HG02938 (cell line): ENCODE data around the gene GCGR.

Source experiments
- ATAC-seq: cut with Tn5 transposase; IDR thresholded peaks from one replicate; pipeline ENCODE4 v1.9.1; 2021; ENCODE audit warnings: mild to moderate bottlenecking, moderate library complexity; ENCODE audit not compliant: unreplicated experiment

GCGR gene

DNA sequence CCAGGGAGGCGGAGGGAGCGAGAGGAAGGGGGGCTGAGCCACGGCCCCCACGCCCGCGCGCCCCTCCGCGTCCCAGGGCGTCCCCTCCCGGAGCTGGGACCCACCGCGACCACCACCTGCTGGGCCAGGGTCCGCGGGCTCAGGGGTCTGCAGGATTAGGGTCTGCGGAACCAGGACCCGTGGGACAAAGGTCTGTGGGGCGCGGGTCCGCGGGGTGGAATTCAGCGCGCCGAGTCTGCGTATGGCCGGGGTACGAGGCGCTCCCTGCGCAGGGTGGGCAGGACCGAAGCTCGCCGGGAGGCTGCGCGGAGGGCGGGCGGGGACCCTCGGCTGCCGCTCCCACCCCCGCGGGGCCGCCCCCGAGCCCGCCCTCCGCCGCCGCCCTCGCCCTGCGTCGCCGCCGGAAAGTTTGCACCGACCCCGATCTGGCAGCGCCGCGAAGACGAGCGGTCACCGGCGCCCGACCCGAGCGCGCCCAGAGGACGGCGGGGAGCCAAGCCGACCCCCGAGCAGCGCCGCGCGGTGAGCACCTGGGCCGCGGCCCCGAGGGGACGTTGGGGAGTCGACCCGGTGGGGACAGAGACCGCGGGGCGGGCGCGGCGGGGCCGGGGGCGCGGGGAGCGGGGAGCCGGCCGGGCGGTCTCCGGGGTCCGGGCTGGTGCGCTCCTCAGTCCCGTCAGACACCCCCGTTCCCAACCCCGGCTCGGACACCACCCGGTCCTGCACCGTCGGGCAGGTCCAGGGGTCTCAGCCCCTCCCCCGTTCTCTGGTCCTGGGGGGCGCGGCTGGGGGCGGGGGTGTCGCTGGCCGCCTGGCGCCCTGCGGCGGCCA is at the start of gene GCGR:
GCGR (plus strand) TSS at position 423 of the 831 bp plus-strand sequence. CDS start 4,869 bp downstream, outside the sequence.
- ATAC-seq, result no peak

GRCh38 chr17:81792675-81793615 is 11.0 kb upstream of the GCGR start:
- ATAC-seq, result no peak

- ATAC-seq, result no peak
These were observed 9.9 kb upstream of the GCGR start for GRCh38 chr17:81794074-81794476.

- ATAC-seq, result no peak
These were observed 9.4 kb upstream of the GCGR start for GRCh38 chr17:81794509-81794908.

- no peak for ATAC-seq
These were observed 2.6 kb upstream of the GCGR start for GRCh38 chr17:81801327-81801726.

- no peak for ATAC-seq
These were observed 1.7 kb upstream of the GCGR start for GRCh38 chr17:81802048-81802758.

DNA sequence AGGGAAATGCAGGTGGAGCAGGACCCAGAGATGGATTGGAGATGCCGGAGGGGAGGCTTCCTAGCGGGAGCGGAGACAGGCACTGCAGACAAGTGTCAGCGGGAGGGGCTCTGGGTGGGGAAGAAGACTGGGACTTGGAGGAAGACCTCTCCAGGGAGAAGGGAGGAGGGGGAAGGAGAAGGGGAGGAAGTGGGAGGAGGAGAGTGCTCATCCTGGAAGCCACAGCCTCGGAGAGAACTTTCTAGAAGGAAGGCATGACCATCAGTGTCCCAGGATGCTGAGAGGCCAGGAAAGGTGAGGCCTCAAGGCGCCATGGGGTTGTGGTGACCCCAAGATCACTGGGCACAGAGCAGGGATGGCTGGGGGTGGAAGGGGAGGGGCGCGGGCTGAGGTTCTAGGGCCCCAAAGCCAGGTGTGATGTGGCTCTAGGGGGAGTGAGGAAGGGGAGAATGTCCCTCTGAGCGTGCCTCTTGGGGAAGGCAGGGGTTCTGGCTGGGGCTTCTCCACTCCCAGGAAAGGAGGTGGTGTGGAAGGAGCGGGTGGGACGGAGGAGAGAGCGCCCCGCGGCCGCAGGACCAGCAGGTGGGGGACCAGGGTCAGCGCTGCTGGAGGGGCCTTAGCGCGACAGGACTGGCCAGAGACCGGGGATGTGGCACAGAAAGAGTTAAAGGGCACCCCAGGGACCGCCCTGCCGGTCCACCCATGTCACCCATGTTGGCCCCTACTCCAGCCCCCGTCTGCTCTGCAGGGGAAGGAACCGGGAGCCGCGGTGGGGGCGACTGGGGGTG is 900 bp upstream of the GCGR start:
- no peak for ATAC-seq

DNA sequence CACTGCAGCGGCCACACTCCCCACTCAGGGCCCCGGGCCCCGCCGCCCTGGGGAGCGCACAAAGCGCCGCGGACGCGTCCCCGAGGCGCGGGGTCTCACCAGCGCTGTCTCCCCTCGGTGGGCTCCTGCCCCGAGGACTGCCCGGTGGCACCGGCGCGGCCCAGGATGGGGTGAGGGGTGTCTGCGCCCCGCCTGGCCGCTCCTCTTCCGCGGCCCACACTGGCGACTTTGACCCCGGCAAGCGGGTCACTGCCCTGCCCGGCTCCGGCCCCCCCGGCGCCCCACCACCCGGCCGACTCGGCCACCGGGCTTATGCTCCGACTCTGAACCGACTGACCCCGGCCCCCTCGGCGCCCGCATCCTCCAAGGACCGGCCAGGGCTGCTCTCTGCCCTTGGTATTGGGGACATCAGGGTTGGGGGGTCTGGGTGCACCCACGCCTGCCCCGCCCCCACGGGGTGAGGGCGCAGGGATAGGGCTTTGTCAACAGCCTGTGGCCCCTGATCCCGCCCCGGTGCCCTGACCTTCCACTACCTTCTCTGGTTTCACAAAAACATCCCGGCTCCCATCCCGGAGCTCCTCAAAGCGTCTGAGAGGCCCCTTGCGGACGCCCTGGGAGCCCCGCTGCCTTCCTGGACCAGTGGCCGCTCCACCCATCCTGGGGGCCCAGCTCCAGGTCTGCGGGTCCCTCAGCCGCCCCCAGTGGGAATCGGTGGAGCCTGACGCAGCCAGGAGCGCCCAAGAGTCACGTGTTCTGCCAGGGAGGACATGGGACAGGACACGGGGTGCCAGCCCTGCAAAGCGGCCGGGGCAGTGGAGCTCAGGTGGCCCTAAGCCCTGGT is 829 bp downstream of the GCGR start:
- no peak for ATAC-seq

- no peak for ATAC-seq
These were observed 1.9 kb downstream of the GCGR start for GRCh38 chr17:81805707-81806460.

GRCh38 chr17:81806461-81807209 is 2.7 kb downstream of the GCGR start:
- ATAC-seq, result no peak

GRCh38 chr17:81807210-81807719 is 3.3 kb downstream of the GCGR start:
- ATAC-seq, result no peak

DNA sequence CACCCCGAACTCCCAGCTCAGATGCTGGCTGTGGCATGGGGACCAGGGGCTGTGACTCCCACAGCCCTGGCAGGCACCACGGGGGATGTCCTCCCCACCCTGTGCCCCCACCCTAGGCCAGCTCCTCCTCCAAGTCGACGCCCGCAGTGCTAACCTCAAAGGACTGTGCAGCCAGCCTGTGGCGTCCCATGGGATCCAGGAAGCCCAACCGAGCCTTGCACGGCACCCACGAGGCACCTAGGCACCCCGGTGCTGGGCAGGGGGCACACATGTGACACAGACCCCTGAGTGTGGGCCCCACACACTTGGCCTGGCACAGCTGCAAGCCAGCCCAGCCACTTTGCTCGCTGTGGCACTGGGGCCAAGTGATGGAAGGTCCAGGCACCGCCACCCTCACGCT is 3.9 kb downstream of the GCGR start:
- ATAC-seq, result no peak

GRCh38 chr17:81808778-81809555 is 5.0 kb downstream of the GCGR start:
- ATAC-seq, result no peak

- ATAC-seq, result no peak
These were observed 5.6 kb downstream of the GCGR start for GRCh38 chr17:81809556-81809998.

DNA sequence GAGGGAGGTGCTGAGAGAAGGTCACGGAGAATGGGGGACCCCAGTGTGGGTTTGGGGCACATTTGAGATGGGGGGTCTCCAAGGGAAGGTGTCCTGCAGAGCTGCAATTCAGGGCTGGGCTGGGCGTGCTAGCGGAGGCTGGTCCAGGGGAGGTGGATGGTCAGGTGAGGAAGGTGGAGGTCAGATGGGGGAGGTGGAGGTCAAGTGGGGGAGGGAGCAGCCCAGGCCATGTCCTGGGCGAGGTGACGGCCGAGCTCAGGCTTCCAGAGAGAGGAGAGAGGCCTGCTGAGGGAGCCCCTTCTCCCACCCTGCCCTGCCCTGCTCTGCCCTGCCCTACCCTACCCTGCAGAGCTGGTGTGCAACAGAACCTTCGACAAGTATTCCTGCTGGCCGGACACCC is 6.5 kb downstream of the GCGR start:
- ATAC-seq, result no peak

DNA sequence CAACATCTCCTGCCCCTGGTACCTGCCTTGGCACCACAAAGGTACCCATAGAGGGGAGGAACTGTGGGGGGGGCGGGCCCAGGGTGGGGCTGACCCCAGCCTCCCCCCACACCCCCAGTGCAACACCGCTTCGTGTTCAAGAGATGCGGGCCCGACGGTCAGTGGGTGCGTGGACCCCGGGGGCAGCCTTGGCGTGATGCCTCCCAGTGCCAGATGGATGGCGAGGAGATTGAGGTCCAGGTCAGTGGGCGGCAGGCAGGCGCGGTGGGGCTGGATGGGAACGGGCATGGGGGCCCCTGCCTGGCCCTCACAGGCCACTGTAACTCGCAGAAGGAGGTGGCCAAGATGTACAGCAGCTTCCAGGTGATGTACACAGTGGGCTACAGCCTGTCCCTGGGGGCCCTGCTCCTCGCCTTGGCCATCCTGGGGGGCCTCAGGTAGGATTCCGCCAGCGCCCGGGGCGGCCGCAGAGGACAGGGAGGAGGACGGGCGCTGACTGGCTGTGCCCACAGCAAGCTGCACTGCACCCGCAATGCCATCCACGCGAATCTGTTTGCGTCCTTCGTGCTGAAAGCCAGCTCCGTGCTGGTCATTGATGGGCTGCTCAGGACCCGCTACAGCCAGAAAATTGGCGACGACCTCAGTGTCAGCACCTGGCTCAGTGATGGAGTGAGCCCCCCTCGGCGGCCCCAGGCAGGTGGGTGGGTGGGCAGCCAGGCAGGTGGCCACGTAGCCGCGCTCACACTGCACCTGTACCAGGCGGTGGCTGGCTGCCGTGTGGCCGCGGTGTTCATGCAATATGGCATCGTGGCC is 7.1 kb downstream of the GCGR start:
- ATAC-seq, result no peak
